NCI-H524 (cell line): ENCODE results near the gene C13orf46.

Source experiments
- DNase-seq, 2 experiments: peaks; one replicate each; lab custom pipeline; 2025; lab: John Stamatoyannopoulos, UW

Gene C13orf46

GRCh38 chr13:114009590-114010400, 35.9 kb upstream of the C13orf46 start:
- DNase-seq: no peak

GRCh38 chr13:114008964-114009589, 35.2 kb upstream of the C13orf46 start:
- no peak for DNase-seq

- DNase-seq: no peak
Observed at GRCh38 chr13:114007566-114007965, 33.7 kb upstream of the C13orf46 start.

DNA sequence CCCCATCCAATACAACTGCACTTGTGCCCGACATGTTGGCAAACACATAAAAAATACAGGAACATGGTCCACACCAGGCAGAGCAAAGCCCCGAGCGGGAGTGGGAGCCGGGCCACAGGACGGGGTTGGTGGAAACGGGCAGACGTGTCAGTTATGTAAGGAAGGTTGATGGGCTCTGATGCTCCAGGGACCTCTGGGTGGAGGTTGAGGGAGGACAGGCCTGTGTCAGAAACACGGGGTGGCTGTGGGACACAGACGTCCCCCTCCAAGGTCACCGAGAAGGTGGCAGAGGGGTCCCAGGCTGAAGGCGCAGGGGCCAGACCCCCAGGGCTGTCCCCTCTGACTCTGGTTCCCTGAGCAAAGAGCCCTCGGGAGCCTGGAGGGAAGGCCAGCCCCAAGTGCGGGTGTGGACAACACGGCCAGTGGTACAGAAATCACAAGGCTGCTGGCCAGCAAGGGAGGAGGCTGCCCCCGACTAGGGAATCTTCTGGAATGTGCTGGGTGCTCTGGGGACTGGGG, 31.4 kb upstream of the C13orf46 start:
- DNase-seq: no peak

DNA sequence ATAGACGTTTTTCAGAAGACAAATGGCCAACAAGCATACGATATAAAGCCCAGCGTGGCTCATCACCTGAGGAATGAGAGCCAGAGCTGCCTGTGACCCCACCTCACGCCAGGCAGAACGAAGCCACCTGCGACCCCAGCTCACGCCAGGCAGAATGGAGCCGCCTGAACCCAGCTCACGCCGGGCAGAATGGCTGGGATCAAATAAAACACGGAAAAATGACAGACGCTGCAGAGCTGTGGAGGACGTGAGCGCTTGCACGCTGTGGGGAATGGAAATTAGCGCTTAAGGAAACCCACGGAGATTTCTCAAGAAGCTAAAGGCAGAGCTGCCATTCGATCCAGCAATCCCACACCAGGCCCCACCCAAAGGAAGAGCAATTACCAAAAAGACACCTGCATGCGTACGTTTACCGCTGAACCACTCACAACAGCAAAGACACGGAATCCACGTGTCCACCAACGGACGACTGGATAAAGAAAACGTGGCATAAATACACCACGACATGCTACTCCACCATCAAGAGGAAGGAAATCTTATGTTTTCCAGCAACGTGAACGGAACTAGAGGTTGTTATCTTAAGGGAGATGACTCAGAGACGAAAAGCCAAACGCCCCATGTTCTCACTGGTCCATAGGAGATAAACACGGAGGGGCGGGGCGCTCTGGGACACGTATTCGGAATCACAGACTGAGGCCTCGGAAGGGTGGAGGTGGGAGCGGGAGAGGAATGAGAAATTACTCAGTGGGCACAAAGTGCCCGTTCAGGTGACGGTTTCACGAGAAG, 30.7 kb upstream of the C13orf46 start:
- no peak for DNase-seq

GRCh38 chr13:114002771-114003321, 29.0 kb upstream of the C13orf46 start:
- DNase-seq: no peak

GRCh38 chr13:114002009-114002544, 28.2 kb upstream of the C13orf46 start:
- DNase-seq: no peak

DNA sequence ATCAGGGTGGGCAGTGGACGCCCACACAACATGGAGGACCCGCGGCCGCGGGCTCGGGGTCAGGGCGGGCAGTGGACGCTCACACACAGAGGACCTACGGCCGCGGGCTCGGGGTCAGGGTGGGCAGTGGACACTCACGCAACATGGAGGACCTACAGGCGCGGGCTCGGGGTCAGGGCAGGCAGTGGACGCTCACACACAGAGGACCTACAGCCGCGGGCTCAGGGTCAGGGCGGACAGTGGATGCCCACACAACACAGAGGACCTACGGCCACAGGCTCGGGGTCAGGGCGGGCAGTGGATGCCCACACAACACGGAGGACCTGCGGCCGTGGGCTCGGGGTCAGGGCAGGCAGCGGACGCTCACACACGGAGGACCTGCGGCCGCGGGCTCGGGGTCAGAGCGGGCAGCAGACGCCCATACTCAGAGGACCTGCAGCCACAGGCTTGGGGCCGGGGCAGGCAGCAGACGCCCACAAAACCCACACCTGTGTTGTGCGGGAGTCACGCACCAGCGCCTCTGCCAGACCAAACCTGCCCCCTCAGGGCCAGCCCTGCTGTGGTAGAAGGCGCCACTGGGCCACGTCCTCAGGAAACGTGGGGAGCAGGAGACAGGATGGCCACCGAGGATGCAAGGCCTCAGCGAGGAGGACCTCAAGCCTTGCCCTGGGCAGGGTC, 27.6 kb upstream of the C13orf46 start:
- no peak for DNase-seq

GRCh38 chr13:114000151-114001040, 26.5 kb upstream of the C13orf46 start:
- DNase-seq: no peak

DNA sequence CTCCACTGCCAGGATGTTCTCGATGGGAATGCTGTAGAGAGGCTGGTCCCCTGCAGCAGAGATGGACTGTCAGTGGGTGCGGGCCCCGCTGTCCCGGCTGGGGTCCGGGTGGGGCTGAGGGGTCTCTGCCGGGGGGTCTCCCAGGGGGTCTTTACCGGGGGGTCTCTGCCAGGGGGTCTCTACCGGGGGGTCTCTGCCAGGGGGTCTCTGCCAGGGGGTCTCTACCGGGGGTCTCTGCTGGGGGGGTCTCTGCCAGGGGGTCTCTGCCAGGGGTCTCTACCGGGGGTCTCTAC, 25.7 kb upstream of the C13orf46 start:
- no peak for DNase-seq

GRCh38 chr13:113998781-113999617, 25.1 kb upstream of the C13orf46 start:
- DNase-seq: no peak

- no peak for DNase-seq
Observed at GRCh38 chr13:113997845-113998751, 24.2 kb upstream of the C13orf46 start.

DNA sequence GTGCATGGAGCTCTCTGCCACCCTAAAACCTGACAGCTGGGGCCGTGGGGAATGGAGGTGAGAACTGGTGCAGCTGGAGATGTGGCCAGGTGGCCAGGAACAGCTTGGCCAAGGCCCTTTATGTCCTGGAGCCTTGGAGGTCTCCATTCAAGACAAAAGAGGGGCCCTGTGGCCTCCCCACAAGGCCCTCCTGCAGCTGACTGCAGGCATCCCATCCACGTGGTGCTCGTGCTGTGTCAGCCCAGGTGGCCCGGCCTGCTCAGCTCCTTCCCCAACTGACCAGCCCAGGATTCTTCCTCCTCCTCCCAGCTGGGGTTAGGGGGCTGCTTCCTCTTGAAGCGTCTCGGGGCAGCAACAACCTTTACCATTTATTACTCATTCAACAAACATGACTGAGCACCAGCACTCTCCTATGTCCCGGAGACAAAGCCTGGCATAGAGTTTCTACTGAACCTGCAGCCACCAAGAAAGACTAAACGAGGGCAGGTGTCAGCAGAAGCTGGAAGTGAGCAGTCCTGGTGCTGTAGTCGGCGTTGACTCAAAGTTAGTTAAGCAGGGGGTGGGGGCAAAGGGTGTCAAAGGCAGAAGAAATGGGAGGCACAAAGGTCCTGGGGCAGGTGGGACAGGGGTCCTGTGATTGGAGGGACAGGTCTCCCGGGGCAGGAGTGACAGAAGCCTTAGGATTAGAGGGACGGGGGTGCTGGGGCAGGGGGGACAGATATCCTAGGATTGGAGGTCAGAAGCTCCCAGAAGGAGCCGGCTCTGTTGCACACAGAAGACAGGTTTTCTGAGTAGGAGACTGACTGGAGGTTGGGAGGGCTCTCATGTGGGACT, 23.3 kb upstream of the C13orf46 start:
- DNase-seq: no peak

GRCh38 chr13:113996081-113996911, 22.4 kb upstream of the C13orf46 start:
- no peak for DNase-seq

- DNase-seq: no peak
Observed at GRCh38 chr13:113995051-113995601, 21.2 kb upstream of the C13orf46 start.

DNA sequence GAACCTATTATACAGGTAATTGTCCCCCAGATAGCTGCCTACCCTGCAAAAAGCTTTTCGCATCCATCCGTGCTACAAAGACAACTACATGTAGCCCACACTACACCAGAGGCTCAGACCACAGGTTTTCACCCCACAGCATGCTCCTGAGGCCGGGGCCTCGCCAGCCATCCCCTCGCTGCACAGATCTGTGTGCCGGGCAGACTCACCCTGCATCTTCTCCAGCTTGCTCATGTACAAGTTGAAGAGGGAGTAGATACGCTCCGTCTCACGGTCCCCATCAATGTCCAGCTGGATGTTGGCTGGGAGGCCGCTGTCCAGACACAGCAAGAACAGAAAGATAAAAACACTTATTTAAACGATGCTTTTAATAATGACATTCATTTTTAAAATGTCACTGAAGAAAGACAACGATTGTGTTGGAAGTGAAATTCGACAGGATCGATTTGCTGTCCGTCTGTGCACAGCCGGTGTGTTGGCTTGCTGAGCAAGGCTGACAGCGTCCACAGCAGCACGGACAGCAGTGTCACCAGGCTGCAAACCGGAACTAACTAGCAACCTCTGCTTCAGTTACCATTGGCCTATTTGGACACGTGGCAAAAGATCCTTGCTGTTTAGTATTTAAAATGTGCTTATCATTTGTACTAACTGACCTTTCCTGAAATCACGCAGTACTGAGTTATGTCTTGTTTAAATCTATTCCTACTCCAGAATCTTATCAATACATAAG, 18.6 kb upstream of the C13orf46 start:
- DNase-seq: no peak
